Effector memory CD8-positive, alpha-beta T cell (primary cell): Measurements from ENCODE around the gene GDAP2.

Experiments used
- ATAC-seq: fragments of 150-1000 bp; cut with Tn5 transposase; replicated peaks from 2 replicates; pipeline ENCODE4 v1.10.0; 2021; ENCODE audit warnings: mild to moderate bottlenecking, moderate library complexity
- DNase-seq, 3 experiments: peaks; one replicate each; pipeline ENCODE4 v3.0.0; 2021
- H3K27ac Mint-ChIP-seq, 2 donors: one replicate each; pipeline ENCODE4 v1.8.0; 2022; ENCODE audit warnings: mild to moderate bottlenecking in 2 of 2, mixed read lengths in 2 of 2, moderate library complexity in 2 of 2
- H3K27me3 Mint-ChIP-seq, 2 donors: one replicate each; pipeline ENCODE4 v1.8.0; 2022; ENCODE audit warnings: mixed read lengths in 2 of 2
- H3K36me3 Mint-ChIP-seq: one replicate; pipeline ENCODE4 v1.8.0; 2022; ENCODE audit warnings: mild to moderate bottlenecking, moderate library complexity, mixed read lengths; ENCODE audit not compliant: insufficient read depth
- H3K4me1 Mint-ChIP-seq, 2 donors: one replicate each; pipeline ENCODE4 v1.8.0; 2022; ENCODE audit warnings: low read depth in 2 of 2, mixed read lengths in 2 of 2
- H3K4me3 Mint-ChIP-seq, 2 donors: one replicate each; pipeline ENCODE4 v1.8.0; 2022; ENCODE audit warnings: mild to moderate bottlenecking in 2 of 2, mixed read lengths in 2 of 2, moderate library complexity in 2 of 2
- H3K9me3 Mint-ChIP-seq, 2 donors: one replicate each; pipeline ENCODE4 v1.8.0; 2022; ENCODE audit warnings: mixed read lengths in 2 of 2

GDAP2 gene

GRCh38 chr1:117892512-117892911 is 36.9 kb downstream of the GDAP2 start:
- no peaks in the 10 kb centered on the region for H3K27me3 Mint-ChIP-seq
- ATAC-seq: no peak
- peaks cover 15% of the 10 kb centered on the region for H3K36me3 Mint-ChIP-seq
- H3K4me1 Mint-ChIP-seq: peaks cover 0 to 4% of the 10 kb centered on the region in 2 donors
- no peak for DNase-seq
- no peak overlapping the region for H3K4me3 Mint-ChIP-seq
- no peak overlapping the region for H3K27ac Mint-ChIP-seq
- H3K9me3 Mint-ChIP-seq: no peaks in the 10 kb centered on the region

- Mint-ChIP-seq H3K4me1 (peaks cover 0 to under 1% of the 10 kb centered on the region in 2 donors), H3K4me3 (no peak overlapping the region), H3K9me3 (no peaks in the 10 kb centered on the region), H3K36me3 (peaks cover 4% of the 10 kb centered on the region), H3K27ac (no peak overlapping the region), H3K27me3 (no peaks in the 10 kb centered on the region)
- ATAC-seq: no peak
- no peak for DNase-seq
Observed at GRCh38 chr1:117890452-117890851, 39.0 kb downstream of the GDAP2 start.

- no peaks in the 10 kb centered on the region for H3K4me1 Mint-ChIP-seq
- ATAC-seq: no peak
- no peak overlapping the region for H3K27ac Mint-ChIP-seq
- H3K27me3 Mint-ChIP-seq: no peaks in the 10 kb centered on the region
- no peak overlapping the region for H3K4me3 Mint-ChIP-seq
- H3K9me3 Mint-ChIP-seq: no peaks in the 10 kb centered on the region
- peaks cover 3% of the 10 kb centered on the region for H3K36me3 Mint-ChIP-seq
- no peak for DNase-seq
Observed at GRCh38 chr1:117886101-117886795, 43.2 kb downstream of the GDAP2 start.

DNA sequence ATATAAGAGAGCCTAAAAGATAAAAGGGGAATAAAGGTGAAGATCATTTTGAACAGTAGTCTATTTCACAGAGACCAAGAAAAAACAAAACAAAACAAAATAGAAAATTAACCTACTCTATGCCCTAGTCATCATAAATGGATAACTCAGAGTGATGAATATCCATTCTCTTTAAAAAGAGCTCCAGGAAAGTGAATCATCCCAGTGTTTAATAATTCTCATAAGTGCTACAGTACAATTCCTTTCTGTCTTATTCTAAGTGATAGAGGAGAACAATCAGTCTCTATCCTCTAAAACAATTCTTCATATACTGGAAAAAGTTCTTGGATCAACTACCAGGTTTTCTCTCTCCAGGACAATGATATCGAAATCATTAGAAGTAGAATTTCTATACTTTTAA is 45.8 kb downstream of the GDAP2 start:
- H3K9me3 Mint-ChIP-seq: no peaks in the 10 kb centered on the region
- H3K27me3 Mint-ChIP-seq: no peaks in the 10 kb centered on the region

DNA sequence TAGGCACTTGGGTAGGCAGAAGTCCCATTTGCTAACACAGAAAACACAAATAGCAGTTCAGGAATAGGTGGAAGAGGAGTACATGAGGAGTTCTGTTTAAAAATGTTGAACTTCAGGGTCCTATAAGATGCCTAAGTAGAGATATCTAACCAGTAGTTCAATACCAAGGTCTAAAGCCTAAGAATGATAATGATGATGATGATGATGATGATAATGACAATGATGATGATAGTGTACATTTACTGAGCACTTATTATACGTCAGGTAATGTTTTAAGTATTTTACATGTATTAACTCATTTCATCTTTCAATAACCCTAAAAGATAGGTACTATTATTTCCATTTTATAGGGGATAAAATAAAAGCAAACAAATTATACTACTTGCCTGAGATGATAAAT is 50.1 kb downstream of the GDAP2 start:
- Mint-ChIP-seq H3K27me3 (no peaks in the 10 kb centered on the region), H3K36me3 (peaks cover 38% of the 10 kb centered on the region)

More for the DNA sequence above, 45.8 kb downstream of the GDAP2 start:
- ATAC-seq (no peak), DNase-seq (no peak)
- Mint-ChIP-seq H3K36me3 (peaks cover 11% of the 10 kb centered on the region), H3K4me3 (no peak overlapping the region), H3K4me1 (no peaks in the 10 kb centered on the region), H3K27ac (no peak overlapping the region)

GRCh38 chr1:117877823-117878222 is 51.6 kb downstream of the GDAP2 start:
- no peaks in the 10 kb centered on the region for H3K27me3 Mint-ChIP-seq
- DNase-seq (no peak), ATAC-seq (no peak)
- H3K4me3 Mint-ChIP-seq: no peak overlapping the region
- peaks cover 4 to 10% of the 10 kb centered on the region in 2 donors for H3K9me3 Mint-ChIP-seq
- peaks cover 35% of the 10 kb centered on the region for H3K36me3 Mint-ChIP-seq
- no peaks in the 10 kb centered on the region for H3K4me1 Mint-ChIP-seq
- no peak overlapping the region for H3K27ac Mint-ChIP-seq

More for the DNA sequence above, 50.1 kb downstream of the GDAP2 start:
- peaks cover 2 to 9% of the 10 kb centered on the region in 2 donors for H3K9me3 Mint-ChIP-seq
- H3K27ac Mint-ChIP-seq: no peak overlapping the region
- DNase-seq (no peak), ATAC-seq (no peak)
- H3K4me3 Mint-ChIP-seq: no peak overlapping the region
- H3K4me1 Mint-ChIP-seq: no peaks in the 10 kb centered on the region

- DNase-seq (no peak), ATAC-seq (no peak)
- Mint-ChIP-seq H3K27ac (no peak overlapping the region), H3K9me3 (peaks cover 4 to 10% of the 10 kb centered on the region in 2 donors), H3K27me3 (no peaks in the 10 kb centered on the region), H3K4me1 (no peaks in the 10 kb centered on the region), H3K36me3 (peaks cover 25% of the 10 kb centered on the region), H3K4me3 (no peak overlapping the region)
Observed at GRCh38 chr1:117871013-117871412, 58.4 kb downstream of the GDAP2 start.

DNA sequence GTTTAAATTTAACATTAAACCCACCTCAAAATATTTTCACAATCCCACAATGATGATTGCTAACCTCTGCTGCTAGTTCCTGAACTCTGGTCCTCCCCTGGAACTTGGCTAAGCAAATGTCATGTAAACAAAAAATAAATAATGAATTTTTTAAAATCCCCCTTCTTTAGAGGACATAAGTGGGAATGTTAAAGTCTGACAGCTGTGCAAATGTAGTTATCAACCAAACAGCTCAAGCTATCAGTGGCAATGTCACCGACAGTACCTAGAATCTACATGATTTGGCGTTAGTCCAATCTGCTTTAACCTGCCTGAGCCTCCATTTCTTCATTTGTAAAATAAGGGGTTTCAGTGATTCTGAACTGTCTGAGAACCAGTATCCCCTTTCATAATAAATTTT is 67.7 kb downstream of the GDAP2 start:
- no peak for DNase-seq
- H3K36me3 Mint-ChIP-seq: no peaks in the 10 kb centered on the region
- no peak overlapping the region for H3K27ac Mint-ChIP-seq
- H3K27me3 Mint-ChIP-seq: no peaks in the 10 kb centered on the region
- H3K9me3 Mint-ChIP-seq: no peaks in the 10 kb centered on the region
- H3K4me3 Mint-ChIP-seq: no peak overlapping the region
- no peak for ATAC-seq
- H3K4me1 Mint-ChIP-seq: no peaks in the 10 kb centered on the region

DNA sequence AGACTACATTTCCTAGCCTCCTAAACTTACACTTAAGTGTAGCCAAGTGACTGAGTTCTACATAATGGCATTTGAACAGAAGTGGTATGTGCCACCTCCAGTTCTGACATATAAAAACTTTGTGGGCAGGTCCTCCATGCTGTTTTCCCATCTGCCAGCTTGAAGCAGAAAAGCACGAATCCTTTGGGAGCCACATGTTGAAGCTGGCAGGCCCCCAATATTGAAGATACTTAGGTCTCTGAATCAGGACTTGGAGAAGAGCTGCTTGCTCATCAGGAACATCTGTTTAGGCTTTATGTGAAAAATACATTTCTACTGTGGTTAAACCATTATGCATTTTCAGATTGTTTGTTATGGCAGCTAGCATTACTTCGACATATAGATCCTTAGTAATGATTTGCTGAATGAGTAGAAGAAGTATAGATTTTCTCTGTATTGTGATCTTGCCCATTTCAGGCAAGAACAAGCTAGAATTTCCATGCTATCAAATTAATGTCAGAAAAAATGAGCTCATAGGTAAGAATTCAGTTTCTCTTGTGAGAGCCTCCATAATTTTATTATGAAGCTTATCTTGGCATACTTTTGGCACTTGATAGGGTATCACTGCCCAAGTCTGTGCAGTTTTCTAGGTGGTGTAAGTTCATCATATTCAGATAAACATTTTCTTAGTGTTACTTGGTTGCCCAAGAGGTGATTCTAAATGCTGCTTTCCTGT is 68.4 kb downstream of the GDAP2 start:
- Mint-ChIP-seq H3K9me3 (no peaks in the 10 kb centered on the region), H3K36me3 (no peaks in the 10 kb centered on the region), H3K27me3 (no peaks in the 10 kb centered on the region), H3K27ac (no peak overlapping the region), H3K4me1 (no peaks in the 10 kb centered on the region), H3K4me3 (no peak overlapping the region)
- DNase-seq (no peak), ATAC-seq (no peak)

DNA sequence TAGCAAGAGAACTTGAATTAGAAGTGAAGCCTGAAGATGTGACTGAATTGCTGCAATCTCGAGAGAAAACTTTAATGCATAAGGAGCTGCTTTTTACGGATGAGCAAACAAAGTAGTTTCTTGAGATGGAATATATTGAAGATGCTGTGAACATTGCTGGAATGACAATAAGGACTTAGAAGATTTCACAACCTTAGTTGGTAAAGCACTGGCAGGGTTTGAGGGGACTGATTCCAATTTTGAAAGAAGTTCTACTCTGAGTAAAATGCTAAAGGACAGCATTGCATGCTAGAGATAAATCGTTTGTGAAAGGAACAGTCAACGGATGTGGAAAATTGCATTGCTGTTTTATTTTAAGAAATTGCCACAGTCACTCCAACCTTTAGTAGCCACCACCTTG is 69.5 kb downstream of the GDAP2 start:
- ATAC-seq (no peak), DNase-seq (no peak)
- H3K27ac Mint-ChIP-seq: no peak overlapping the region
- no peaks in the 10 kb centered on the region for H3K27me3 Mint-ChIP-seq
- H3K4me3 Mint-ChIP-seq: no peak overlapping the region
- H3K9me3 Mint-ChIP-seq: no peaks in the 10 kb centered on the region
- H3K36me3 Mint-ChIP-seq: peaks cover 4% of the 10 kb centered on the region
- H3K4me1 Mint-ChIP-seq: no peaks in the 10 kb centered on the region

DNA sequence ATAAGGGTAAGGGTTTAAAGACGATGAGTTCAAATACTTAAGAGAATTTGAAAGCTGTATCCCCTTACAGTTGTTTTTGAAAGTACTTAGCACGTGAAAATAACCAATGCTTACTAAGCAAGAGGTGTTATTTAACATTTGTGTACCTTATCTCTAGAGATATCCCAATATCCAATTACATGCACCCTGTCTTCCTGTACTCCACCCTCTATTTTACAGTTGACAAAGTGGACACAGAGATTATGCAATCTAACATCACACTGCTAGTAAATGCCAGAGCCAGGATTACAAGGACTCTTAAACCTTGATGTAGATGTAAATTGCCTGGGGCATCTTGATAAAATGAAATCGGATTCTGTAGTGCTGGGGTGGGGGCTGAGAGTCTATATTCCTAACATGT is 72.0 kb downstream of the GDAP2 start:
- DNase-seq (no peak), ATAC-seq (no peak)
- no peak overlapping the region for H3K27ac Mint-ChIP-seq
- H3K27me3 Mint-ChIP-seq: no peaks in the 10 kb centered on the region
- no peaks in the 10 kb centered on the region for H3K9me3 Mint-ChIP-seq
- H3K4me3 Mint-ChIP-seq: no peak overlapping the region
- no peaks in the 10 kb centered on the region for H3K4me1 Mint-ChIP-seq
- peaks cover 4% of the 10 kb centered on the region for H3K36me3 Mint-ChIP-seq

- Mint-ChIP-seq H3K4me3 (no peak overlapping the region), H3K27ac (no peak overlapping the region), H3K27me3 (no peaks in the 10 kb centered on the region), H3K36me3 (peaks cover 4% of the 10 kb centered on the region), H3K9me3 (no peaks in the 10 kb centered on the region), H3K4me1 (no peaks in the 10 kb centered on the region)
- no peak for DNase-seq
- ATAC-seq: no peak
Observed at GRCh38 chr1:117852853-117853553, 76.4 kb downstream of the GDAP2 start.

- Mint-ChIP-seq H3K36me3 (peaks cover 4% of the 10 kb centered on the region), H3K4me1 (no peaks in the 10 kb centered on the region), H3K27me3 (no peaks in the 10 kb centered on the region), H3K27ac (no peak overlapping the region), H3K4me3 (no peak overlapping the region), H3K9me3 (no peaks in the 10 kb centered on the region)
- DNase-seq: no peak
- ATAC-seq: no peak
Observed at GRCh38 chr1:117851687-117852086, 77.7 kb downstream of the GDAP2 start.
